SU-DHL-6 (cell line): ENCODE data around the gene WDR45.

Experiments used
- H2AFZ ChIP-seq: fragments of 200-600 bp; sonication (generic); 2 replicates; pipeline ENCODE4 v1.6.1; 2014; ENCODE audit warnings: low read depth, mild to moderate bottlenecking, moderate library complexity, mixed read lengths, antibody characterized with exemption, low read length; ENCODE audit not compliant: severe bottlenecking
- H3F3A ChIP-seq: fragments of 200-600 bp; shearing (Covaris generic); 2 replicates; pipeline ENCODE4 v1.6.0; 2016; ENCODE audit warnings: antibody characterized with exemption, mild to moderate bottlenecking; ENCODE audit not compliant: insufficient read depth
- H3K27ac ChIP-seq: fragments of 200-600 bp; sonication (generic); 2 replicates; pipeline ENCODE4 v1.5.1; 2016; ENCODE audit warnings: low read depth, mild to moderate bottlenecking, low read length, moderate library complexity, mixed read lengths
- H3K27me3 ChIP-seq: fragments of 200-600 bp; sonication (generic), shearing (Covaris generic); 2 replicates; pipeline ENCODE4 v1.6.0; 2014; ENCODE audit warnings: mild to moderate bottlenecking, low read length
- H3K36me3 ChIP-seq: fragments of 200-600 bp; sonication (generic); 2 replicates; pipeline ENCODE4 v1.6.1; 2014; ENCODE audit warnings: mild to moderate bottlenecking, low read length, mixed read lengths
- H3K4me2 ChIP-seq: fragments of 300-600, 200-600 bp; shearing (Covaris generic), sonication (generic); 2 replicates; pipeline ENCODE4 v1.6.0; 2014; ENCODE audit warnings: low read length, low read depth, mild to moderate bottlenecking; ENCODE audit not compliant: poor library complexity, severe bottlenecking
- H3K4me3 ChIP-seq: fragments of 200-600 bp; sonication (generic); 2 replicates; pipeline ENCODE4 v1.5.1; 2014; ENCODE audit warnings: antibody characterized with exemption, low read length, mild to moderate bottlenecking, mixed read lengths; ENCODE audit not compliant: insufficient read depth, poor library complexity, severe bottlenecking
- H3K79me2 ChIP-seq: fragments of 200-600 bp; sonication (generic); 2 replicates; pipeline ENCODE4 v1.6.1; 2014; ENCODE audit warnings: mild to moderate bottlenecking, low read length, moderate library complexity; ENCODE audit not compliant: insufficient read depth
- H3K9ac ChIP-seq: fragments of 200-600 bp; sonication (generic); 2 replicates; pipeline ENCODE4 v1.7.0; 2014; ENCODE audit warnings: mild to moderate bottlenecking, low read length
- H3K9me2 ChIP-seq: fragments of 200-600 bp; sonication (generic); replicated peaks from 2 replicates; pipeline ENCODE4 v1.6.1; 2014; ENCODE audit warnings: low read length; ENCODE audit not compliant: insufficient read depth
- H3K9me3 ChIP-seq: fragments of 200-600 bp; sonication (generic); 2 replicates; pipeline ENCODE4 v1.6.1; 2014; ENCODE audit warnings: low read length, mixed read lengths; ENCODE audit not compliant: insufficient read depth
- H4K20me1 ChIP-seq: fragments of 200-600 bp; sonication (generic); 2 replicates; pipeline ENCODE4 v1.6.1; 2014; ENCODE audit warnings: low read depth, mild to moderate bottlenecking, antibody characterized with exemption, low read length, moderate library complexity, mixed read lengths
- CTCF ChIP-seq: fragments of 200-600 bp; sonication (generic); IDR thresholded peaks from one replicate; pipeline ENCODE4 v1.5.1; 2017; ENCODE audit warnings: antibody characterized with exemption, mild to moderate bottlenecking, low read length, moderate library complexity; ENCODE audit not compliant: insufficient read depth, poor library complexity, severe bottlenecking
- EZH2phosphoT487 ChIP-seq: fragments of 200-600 bp; sonication (generic), shearing (Covaris generic); conservative IDR thresholded peaks from 2 replicates; pipeline ENCODE4 v1.6.1; 2018; ENCODE audit warnings: mild to moderate bottlenecking, antibody characterized with exemption, low read length, moderate library complexity, mixed read lengths

Gene WDR45

GRCh38 chrX:49042581-49043219, 37.0 kb downstream of the WDR45 start:
- TF ChIP-seq EZH2phosphoT487, result no peak
- no peak for TF ChIP-seq CTCF
- Histone ChIP-seq H3K27ac (no peak overlapping the region), H3K79me2 (no peaks in the 10 kb centered on the region), H3K4me2 (peak overlapping the region; percentile 61), H3K9ac (peak overlapping the region; percentile 67), H3K36me3 (no peaks in the 10 kb centered on the region), H4K20me1 (no peaks in the 10 kb centered on the region), H2AFZ (peak overlapping the region; percentile 35), H3K4me3 (peak overlapping the region; percentile 64), H3K9me3 (no peaks in the 10 kb centered on the region), H3K9me2 (no peaks in the 10 kb centered on the region), H3K27me3 (no peaks in the 10 kb centered on the region), H3F3A (no peaks in the 10 kb centered on the region)

- H3K4me2 ChIP-seq, result peak overlapping the region; percentile 61
- H3K9ac ChIP-seq, result peak overlapping the region; percentile 67
- no peaks in the 10 kb centered on the region for H3F3A ChIP-seq
- no peaks in the 10 kb centered on the region for H4K20me1 ChIP-seq
- TF ChIP-seq CTCF (no peak), EZH2phosphoT487 (no peak)
- no peak overlapping the region for H3K27ac ChIP-seq
- H3K79me2 ChIP-seq, result no peaks in the 10 kb centered on the region
- H3K27me3 ChIP-seq, result no peaks in the 10 kb centered on the region
- no peaks in the 10 kb centered on the region for H3K9me3 ChIP-seq
- no peaks in the 10 kb centered on the region for H3K9me2 ChIP-seq
- H2AFZ ChIP-seq, result no peak overlapping the region
- no peaks in the 10 kb centered on the region for H3K36me3 ChIP-seq
- H3K4me3 ChIP-seq, result peak overlapping the region; percentile 64
Observed at GRCh38 chrX:49041744-49042580, 37.7 kb downstream of the WDR45 start.

GRCh38 chrX:49040376-49040955, 39.2 kb downstream of the WDR45 start:
- Histone ChIP-seq H3F3A (no peaks in the 10 kb centered on the region), H3K36me3 (no peaks in the 10 kb centered on the region), H3K27me3 (no peaks in the 10 kb centered on the region), H3K4me2 (no peak overlapping the region), H3K27ac (no peak overlapping the region), H3K79me2 (no peaks in the 10 kb centered on the region), H3K9me3 (no peaks in the 10 kb centered on the region), H4K20me1 (no peaks in the 10 kb centered on the region), H3K9me2 (no peaks in the 10 kb centered on the region), H2AFZ (no peak overlapping the region), H3K4me3 (no peak overlapping the region), H3K9ac (no peak overlapping the region)
- TF ChIP-seq EZH2phosphoT487, result no peak
- TF ChIP-seq CTCF, result no peak
